OCI-LY3 (cell line): ENCODE results near the gene RHOC.

ENCODE experiments used
- H2AFZ ChIP-seq: fragments of 200-600, 300-600 bp; shearing (Covaris generic); 2 replicates; pipeline ENCODE4 v1.6.0; 2014; ENCODE audit warnings: antibody characterized with exemption, low read depth, low read length
- H3K27ac ChIP-seq: fragments of 200-600, 300-600 bp; sonication (generic); 2 replicates; pipeline ENCODE4 v1.5.1; 2014; ENCODE audit warnings: mild to moderate bottlenecking, low read length, moderate library complexity, mixed read lengths
- H3K27me3 ChIP-seq: fragments of 200-600, 300-600 bp; sonication (generic); 2 replicates; pipeline ENCODE4 v1.6.1; 2014; ENCODE audit warnings: low read depth, low read length, mixed read lengths
- H3K36me3 ChIP-seq: fragments of 200-600, 300-600 bp; sonication (generic); replicated peaks from 2 replicates; pipeline ENCODE3; 2014; ENCODE audit warnings: low read depth, low read length, mixed read lengths
- H3K4me1 ChIP-seq: fragments of 300-600, 200-600 bp; sonication (generic); 2 replicates; pipeline ENCODE4 v1.6.1; 2014; ENCODE audit warnings: low read length, mixed read lengths
- H3K4me2 ChIP-seq: fragments of 200-600, 300-600 bp; sonication (generic); 2 replicates; pipeline ENCODE4 v1.6.1; 2014; ENCODE audit warnings: low read length, mixed read lengths
- H3K4me3 ChIP-seq: fragments of 300-600, 200-600 bp; sonication (generic); 2 replicates; pipeline ENCODE4 v1.5.1; 2014; ENCODE audit warnings: antibody characterized with exemption, mild to moderate bottlenecking, low read length, moderate library complexity
- H3K79me2 ChIP-seq: fragments of 300-600, 200-600 bp; shearing (Covaris generic); 2 replicates; pipeline ENCODE4 v1.6.1; 2014; ENCODE audit warnings: mild to moderate bottlenecking, low read length, mixed read lengths
- H3K9ac ChIP-seq: fragments of 300-600, 200-600 bp; shearing (Covaris generic); 2 replicates; pipeline ENCODE4 v1.6.0; 2014; ENCODE audit warnings: mild to moderate bottlenecking, low read length, moderate library complexity
- H3K9me3 ChIP-seq: fragments of 200-600, 300-600 bp; shearing (Covaris generic); 2 replicates; pipeline ENCODE4 v1.6.1; 2014; ENCODE audit warnings: low read length, mixed read lengths; ENCODE audit not compliant: insufficient read depth
- H4K20me1 ChIP-seq: fragments of 200-600, 300-600 bp; sonication (generic); 2 replicates; pipeline ENCODE4 v1.6.1; 2016; ENCODE audit warnings: low read length, mixed read lengths; ENCODE audit not compliant: insufficient read depth
- EZH2phosphoT487 ChIP-seq: fragments of 200-600 bp; shearing (Covaris generic); IDR thresholded peaks from 2 replicates; pipeline ENCODE4 v1.6.1; 2018; ENCODE audit warnings: antibody characterized with exemption, mixed run types, low read depth
- TF ChIP-seq, protein P1 (sequence below): fragments of 200-600, 300-600 bp; sonication (generic); IDR thresholded peaks from 2 replicates; pipeline ENCODE4 v1.5.1; 2014; ENCODE audit warnings: antibody characterized with exemption, low read length, low read depth

The RHOC gene

DNA sequence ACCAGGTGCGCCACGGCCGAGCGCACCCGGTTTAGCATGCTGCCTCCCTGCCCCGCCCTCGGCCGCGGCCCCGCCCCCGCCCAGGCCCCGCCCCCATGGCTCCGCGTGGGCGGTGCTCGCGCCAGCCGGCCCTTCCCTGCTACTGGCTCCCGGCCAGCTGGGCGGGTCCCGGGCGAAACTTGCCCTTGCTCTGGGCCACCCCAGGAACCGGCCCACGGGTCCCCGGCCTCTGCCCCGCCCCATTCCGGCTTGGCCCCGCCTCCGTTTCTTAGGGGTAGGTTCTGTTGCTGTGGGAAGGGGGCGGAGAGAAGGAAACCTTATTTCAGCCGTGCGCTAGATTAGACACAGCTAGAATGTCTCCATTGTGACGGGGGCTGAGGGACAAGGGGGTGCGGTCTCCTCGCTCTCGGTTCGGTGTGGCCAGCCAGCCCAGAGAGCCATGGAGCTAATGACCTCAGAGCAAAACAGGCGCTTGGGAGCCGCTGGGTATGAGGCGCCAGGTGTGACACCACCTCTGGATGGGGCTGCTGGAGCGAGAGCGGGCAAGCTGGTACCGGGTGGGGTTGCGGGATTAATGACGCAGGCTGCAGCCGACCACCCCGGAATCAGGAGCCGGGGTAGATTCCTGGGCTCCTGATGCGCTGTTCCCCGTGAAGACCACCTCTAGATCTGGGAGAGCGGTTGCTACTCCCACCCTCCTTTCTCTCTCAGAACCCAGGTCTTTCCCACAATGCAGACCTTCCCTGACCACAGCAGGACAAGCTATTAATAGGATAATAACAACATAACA, 8.5 kb upstream of the RHOC start, which contains the start of gene PPM1J:
PPM1J (minus strand) TSS at position 69 of the 790 bp plus-strand sequence; CDS start at position 38, 31 bp downstream.
- peak within 1 kb of the TSS; percentile 67 for H3K9ac ChIP-seq
- H3K4me1 ChIP-seq, result peaks cover 36% of the 10 kb centered on the region
- no peaks in the 10 kb centered on the region for H3K9me3 ChIP-seq
- H3K36me3 ChIP-seq, result no peaks in the 10 kb centered on the region
- H4K20me1 ChIP-seq, result no peaks in the 10 kb centered on the region
- H2AFZ ChIP-seq, result peak within 1 kb of the TSS; percentile 65; the same call in 1 of the 2 replicates
- peak within 1 kb of the TSS; percentile 95 for H3K4me3 ChIP-seq
- no peak within 1 kb of the TSS for H3K27ac ChIP-seq
- TF ChIP-seq EZH2phosphoT487, result no peak
- TF ChIP-seq, protein P1, sequence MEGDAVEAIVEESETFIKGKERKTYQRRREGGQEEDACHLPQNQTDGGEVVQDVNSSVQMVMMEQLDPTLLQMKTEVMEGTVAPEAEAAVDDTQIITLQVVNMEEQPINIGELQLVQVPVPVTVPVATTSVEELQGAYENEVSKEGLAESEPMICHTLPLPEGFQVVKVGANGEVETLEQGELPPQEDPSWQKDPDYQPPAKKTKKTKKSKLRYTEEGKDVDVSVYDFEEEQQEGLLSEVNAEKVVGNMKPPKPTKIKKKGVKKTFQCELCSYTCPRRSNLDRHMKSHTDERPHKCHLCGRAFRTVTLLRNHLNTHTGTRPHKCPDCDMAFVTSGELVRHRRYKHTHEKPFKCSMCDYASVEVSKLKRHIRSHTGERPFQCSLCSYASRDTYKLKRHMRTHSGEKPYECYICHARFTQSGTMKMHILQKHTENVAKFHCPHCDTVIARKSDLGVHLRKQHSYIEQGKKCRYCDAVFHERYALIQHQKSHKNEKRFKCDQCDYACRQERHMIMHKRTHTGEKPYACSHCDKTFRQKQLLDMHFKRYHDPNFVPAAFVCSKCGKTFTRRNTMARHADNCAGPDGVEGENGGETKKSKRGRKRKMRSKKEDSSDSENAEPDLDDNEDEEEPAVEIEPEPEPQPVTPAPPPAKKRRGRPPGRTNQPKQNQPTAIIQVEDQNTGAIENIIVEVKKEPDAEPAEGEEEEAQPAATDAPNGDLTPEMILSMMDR, result no peak
- H3K4me2 ChIP-seq, result peak within 1 kb of the TSS; percentile 89
- no peaks in the 10 kb centered on the region for H3K79me2 ChIP-seq
- peaks cover 7% of the 10 kb centered on the region; the same call in 1 of the 2 replicates for H3K27me3 ChIP-seq

GRCh38 chr1:112714313-112715263, 7.7 kb upstream of the RHOC start:
- Histone ChIP-seq H3K9me3 (no peaks in the 10 kb centered on the region), H3K27me3 (peaks cover 4% of the 10 kb centered on the region; the same call in 1 of the 2 replicates), H3K4me3 (peak overlapping the region; percentile 95), H3K79me2 (no peaks in the 10 kb centered on the region), H3K4me1 (peaks cover 36% of the 10 kb centered on the region), H3K36me3 (no peaks in the 10 kb centered on the region), H3K9ac (peak overlapping the region; percentile 67), H3K4me2 (peak overlapping the region; percentile 89), H2AFZ (peak overlapping the region; percentile 65; the same call in 1 of the 2 replicates), H4K20me1 (no peaks in the 10 kb centered on the region), H3K27ac (no peak overlapping the region)
- TF ChIP-seq, protein P1, result no peak
- TF ChIP-seq EZH2phosphoT487, result no peak

GRCh38 chr1:112713466-112714312, 6.8 kb upstream of the RHOC start:
- H3K9me3 ChIP-seq, result no peaks in the 10 kb centered on the region
- peaks cover 33% of the 10 kb centered on the region for H3K4me1 ChIP-seq
- TF ChIP-seq, protein P1, result no peak
- no peak for TF ChIP-seq EZH2phosphoT487
- H3K36me3 ChIP-seq, result no peaks in the 10 kb centered on the region
- H3K4me2 ChIP-seq, result peak overlapping the region; percentile 89
- H3K27me3 ChIP-seq, result no peaks in the 10 kb centered on the region
- no peaks in the 10 kb centered on the region for H3K79me2 ChIP-seq
- peak overlapping the region; percentile 95 for H3K4me3 ChIP-seq
- no peak overlapping the region for H2AFZ ChIP-seq
- peak overlapping the region; percentile 67 for H3K9ac ChIP-seq
- no peak overlapping the region for H3K27ac ChIP-seq
- no peaks in the 10 kb centered on the region for H4K20me1 ChIP-seq
